Kidney glomerular epithelial cell (primary cell): ENCODE data around the gene CUEDC2.
A peak's percentile ranks its signal among the peaks of the same experiment; 100 is the strongest.

ENCODE experiments used
- DNase-seq: peaks from one replicate; lab custom pipeline; 2025; lab: John Stamatoyannopoulos, UW

CUEDC2 gene

DNA sequence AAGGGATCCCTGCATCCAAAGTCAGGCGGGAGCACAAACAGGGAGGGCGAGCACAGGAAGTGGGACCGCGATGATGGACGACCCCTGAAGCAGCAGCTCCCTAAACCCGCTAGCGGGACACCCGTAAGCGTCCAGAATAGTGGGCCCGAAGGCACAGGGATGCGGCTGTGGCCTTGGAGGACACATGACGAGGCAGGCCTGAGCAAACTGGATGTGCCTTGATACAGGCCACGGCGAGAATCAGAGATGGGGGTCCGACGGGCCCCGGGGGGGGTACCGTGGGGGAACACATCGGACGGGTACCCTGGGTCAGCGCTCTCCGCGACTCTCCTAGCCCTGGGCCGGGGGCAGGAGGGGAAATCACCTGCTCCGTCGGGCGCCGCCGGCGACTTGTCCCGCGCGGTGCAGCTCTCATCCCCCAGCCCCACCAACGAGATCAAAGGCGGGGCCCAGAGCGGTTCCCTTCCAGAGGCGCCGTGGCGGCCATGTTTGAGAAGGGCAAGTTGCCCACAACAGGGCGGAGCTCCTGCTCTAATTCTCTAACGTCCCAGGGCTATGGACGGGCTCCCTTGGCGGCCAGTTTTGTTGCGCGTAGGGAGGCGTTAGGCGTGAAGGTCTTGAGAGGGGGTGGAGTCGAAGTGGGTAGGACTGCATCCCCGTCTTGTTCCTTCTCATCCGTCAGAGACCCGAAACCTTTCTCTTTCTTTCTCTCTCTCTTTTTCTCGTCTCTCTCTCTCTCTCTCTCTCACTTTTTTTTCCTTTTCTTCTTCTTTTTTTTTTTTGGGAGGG, at the start of gene CUEDC2:
TSS of gene CUEDC2 (minus strand) at position 413 of the 789 bp plus-strand sequence. CDS start 7,386 bp downstream, outside the sequence.
- peak; percentile 97 for DNase-seq

GRCh38 chr10:102480396-102480795, 48.0 kb upstream of the CUEDC2 start:
- DNase-seq: no peak

DNA sequence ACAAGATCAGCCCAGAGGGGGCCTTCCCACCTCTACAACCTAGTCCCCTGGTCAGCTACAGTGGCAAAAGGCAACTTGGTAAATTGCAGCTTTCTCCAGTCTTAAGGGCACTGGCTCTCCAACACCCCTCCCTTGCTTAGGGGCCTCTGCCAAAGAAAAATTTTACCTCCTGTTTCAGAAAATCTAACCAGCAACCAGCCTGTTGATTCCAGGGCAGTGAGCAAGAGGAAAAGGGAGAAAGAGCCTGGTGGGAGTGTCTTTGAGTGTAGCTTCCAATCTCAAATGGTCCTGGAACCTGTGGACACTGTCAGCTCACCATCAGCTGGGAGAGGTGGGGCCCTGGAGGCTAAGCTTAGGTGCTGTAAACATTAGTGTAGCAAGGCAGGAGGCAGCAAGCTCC, 47.3 kb upstream of the CUEDC2 start:
- DNase-seq: no peak

GRCh38 chr10:102476466-102477141, 44.2 kb upstream of the CUEDC2 start:
- DNase-seq: no peak

DNA sequence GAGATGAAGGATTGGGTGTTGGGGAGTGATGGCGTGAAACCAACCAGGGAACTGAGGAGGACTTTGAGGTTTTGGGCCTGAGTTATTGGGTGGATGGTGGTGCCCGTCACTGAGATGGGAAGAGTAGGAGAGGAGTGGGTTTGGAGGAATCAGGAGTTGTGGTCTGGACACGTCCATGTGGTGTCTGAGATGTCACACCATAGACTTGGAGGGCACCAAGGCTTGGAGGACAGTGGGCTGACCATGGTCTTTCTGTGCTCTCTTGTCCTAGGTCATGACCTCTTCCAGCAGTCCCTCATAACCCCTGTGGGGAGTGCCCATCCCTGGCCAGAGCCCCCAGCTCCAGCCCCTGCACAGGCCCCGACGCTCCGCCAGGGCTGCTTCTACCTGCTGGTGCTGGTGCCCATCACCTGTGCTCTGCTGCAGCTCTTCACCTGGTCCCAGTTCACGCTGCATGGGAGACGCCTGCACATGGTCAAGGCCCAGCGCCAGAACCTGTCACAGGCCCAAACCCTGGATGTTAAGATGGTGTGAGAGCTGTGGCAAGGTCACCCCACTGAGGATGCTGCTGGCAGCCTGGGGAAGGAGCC, 43.2 kb upstream of the CUEDC2 start:
- DNase-seq: no peak

- no peak for DNase-seq
These were observed 41.3 kb upstream of the CUEDC2 start for GRCh38 chr10:102473445-102474331.

DNA sequence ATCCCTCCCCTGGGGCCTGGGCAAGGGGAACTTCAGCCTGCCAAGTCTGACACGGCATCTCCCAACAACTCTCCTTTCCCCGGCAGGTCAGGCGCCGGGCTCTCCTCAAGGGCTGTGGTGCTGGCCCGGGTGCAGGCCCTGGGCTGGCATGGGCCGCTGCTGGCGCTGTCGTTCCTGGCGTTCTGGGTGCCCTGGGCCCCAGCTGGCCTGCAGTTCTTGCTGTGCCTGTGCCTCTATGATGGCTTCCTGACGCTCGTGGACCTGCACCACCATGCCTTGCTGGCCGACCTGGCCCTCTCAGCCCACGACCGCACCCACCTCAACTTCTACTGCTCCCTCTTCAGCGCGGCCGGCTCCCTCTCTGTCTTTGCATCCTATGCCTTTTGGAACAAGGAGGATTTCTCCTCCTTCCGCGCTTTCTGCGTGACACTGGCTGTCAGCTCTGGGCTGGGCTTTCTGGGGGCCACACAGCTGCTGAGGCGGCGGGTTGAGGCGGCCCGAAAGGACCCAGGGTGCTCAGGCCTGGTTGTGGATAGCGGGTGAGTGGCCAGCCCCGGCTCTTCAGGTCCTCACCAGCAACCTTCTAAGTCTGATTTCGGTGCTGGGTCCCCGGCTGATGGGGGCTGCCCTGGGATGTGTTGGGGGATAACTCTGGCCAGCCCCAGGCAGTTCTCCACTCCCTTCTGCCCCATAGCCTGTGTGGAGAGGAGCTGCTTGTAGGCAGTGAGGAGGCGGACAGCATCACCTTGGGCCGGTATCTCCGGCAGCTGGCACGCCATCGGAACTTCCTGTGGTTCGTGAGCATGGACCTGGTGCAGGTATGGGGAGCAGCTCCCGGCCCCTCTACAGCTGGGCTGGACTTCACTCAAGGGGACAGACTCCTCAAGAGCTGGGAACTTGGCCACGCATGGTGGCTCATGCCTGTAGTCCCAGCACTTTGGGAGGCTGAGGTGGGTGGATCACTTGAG, 38.5 kb upstream of the CUEDC2 start:
- DNase-seq: no peak

DNA sequence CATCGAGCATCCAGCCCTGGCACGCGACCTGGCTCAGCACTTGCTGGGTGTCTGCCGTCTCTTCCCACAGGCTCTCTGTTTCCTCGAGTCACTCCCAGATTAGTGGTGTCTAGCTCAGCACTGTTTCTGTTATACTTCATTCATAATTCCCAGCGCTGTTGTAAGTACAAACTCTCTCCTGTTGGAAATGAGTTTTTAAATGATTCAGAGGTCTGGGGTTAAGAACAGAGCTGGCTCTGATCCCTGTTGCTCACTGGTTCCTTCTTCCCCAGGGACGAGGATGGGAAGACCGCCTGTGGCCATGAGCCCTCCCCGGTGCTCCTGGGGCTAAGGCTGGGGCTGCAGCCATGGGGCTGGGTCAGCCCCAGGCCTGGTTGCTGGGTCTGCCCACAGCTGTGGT, 36.3 kb upstream of the CUEDC2 start:
- no peak for DNase-seq

- no peak for DNase-seq
These were observed 35.6 kb upstream of the CUEDC2 start for GRCh38 chr10:102467971-102468438.

GRCh38 chr10:102467318-102467717, 34.9 kb upstream of the CUEDC2 start:
- no peak for DNase-seq

GRCh38 chr10:102465466-102465865, 33.1 kb upstream of the CUEDC2 start:
- no peak for DNase-seq

DNA sequence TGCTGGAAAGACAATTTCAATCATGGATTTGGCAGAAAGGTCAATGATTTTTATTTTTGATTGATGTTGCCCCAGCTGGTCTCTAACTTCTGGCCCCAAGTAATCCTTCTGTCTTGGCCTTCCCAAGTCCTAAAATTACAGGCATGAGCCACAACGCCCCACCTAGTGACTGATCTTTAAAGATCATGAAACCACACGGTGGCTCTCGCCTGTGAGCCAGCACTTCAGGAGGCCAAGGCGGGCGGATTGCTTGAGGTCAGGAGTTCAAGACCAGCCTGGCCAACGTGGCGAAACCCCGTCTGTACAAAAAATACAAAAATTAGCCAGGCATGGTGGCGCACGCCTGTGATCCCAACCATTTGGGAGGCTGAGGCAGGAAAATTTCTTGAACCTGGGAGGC, 31.6 kb upstream of the CUEDC2 start:
- DNase-seq: no peak

DNA sequence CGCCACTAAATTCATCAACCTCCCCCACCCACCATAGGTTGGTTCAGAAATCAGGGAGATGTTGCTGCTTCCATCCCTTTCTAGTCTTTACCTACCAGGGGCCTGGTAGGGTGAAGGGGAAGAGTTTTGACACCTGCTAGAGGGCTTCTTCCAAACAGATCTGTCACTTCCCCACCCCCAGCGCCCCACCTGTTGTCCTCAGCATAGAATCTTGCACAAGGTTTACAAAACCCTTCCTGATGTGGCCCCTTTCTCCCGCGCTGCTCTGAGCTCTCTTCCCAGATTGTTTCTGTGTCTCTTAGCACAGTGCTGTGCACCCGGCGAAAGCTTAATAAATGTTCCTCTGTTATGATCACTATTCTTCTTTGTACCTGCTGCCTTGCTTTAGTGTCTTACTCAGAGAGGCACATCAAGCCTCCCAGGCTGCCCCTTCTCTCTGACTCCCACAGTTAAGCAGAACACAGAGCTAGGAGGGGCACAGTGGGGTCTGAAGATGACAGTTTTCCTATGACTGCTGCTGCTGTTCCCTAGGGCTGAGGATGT, 30.2 kb upstream of the CUEDC2 start:
- DNase-seq: no peak

DNA sequence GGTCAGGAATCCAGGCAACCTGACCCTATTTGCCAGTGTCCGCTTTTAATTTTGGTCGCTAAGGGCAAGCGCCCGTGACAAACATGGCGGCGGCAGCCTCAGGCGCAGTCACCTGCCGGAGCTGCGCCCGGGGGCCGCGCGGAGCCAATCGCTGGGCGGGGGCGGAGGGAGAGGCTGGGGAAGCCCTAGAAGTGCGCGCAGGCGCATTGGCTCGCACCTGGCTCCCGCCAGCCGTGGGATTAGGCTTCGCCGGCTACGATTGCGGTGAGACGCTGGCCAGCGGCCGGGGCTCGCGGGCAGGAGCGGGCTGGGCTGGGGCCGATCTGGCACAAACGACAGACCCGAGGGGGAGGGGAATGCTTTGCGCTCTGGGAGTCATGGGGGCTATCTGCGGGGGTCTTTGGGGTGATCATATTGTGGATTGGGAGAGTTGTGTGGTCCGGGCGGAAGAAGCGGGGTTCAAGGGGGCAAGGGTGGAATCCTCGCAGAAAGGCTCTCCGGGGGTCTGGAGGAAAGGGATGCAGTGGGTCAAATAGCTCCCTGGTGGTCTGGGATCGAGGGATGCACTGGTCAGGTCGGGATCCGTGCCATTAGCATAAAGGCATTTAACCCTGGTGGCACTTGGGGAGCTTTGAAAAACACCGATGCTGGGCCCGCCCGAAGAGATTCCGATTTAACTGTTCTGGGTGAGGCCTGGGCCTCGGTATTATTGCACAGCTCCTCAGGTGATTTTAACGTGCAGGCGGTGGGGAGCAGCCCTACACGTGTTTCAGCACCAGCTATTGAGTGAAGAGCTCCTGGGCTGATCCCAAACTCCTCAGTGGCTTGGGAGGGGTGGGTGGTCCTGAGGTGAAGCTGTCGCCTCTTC, 29.0 kb upstream of the CUEDC2 start:
- peak; percentile 85 for DNase-seq

GRCh38 chr10:102460836-102461186, 28.4 kb upstream of the CUEDC2 start:
- no peak for DNase-seq

- no peak for DNase-seq
These were observed 26.3 kb upstream of the CUEDC2 start for GRCh38 chr10:102458656-102459055.

GRCh38 chr10:102457591-102458150, 25.3 kb upstream of the CUEDC2 start:
- no peak for DNase-seq

DNA sequence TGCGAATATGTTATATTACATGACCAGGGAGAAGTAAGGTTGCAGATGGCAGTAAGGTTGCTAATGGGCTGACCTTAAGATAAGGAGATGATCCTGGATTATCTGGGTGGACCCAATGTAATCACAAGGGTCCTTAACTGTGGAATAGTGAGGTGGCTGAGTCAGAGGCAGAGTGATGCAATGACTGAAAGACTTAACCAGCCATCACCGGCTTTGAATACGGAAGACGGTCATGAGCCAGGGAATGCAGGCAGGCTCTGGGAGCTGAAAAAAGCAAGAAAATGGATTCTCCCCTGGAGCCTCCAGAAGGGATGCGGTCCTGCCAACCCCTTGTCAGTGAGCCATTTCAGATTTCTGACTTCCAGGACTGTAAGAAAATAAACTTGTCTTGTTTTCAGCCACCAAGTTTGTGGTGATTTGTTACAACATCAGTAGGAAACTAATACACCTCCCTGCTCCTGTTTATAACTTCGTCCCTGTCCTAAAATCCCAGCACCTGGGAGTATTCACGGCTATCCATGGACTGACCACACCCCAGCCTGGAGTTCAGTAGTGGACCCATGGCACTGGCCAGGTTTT, 23.6 kb upstream of the CUEDC2 start:
- DNase-seq: no peak
